Choroid plexus epithelial cell (primary cell): ENCODE results near the gene SLC10A4.

Source experiments
- DNase-seq: peaks from one replicate; pipeline ENCODE4 v3.0.0-alpha.2; 2010; ENCODE audit warnings: low read depth
- H3K4me3 ChIP-seq: 2 replicates; pipeline ENCODE4 v1.5.1; 2011; ENCODE audit warnings: low read depth, mild to moderate bottlenecking, control low read depth, low read length, moderate library complexity
- TF ChIP-seq, protein P1 (sequence below): conservative IDR thresholded peaks from 2 replicates; pipeline ENCODE4 v1.5.1; 2011; ENCODE audit warnings: low read depth, mild to moderate bottlenecking, control low read depth, inconsistent platforms, low read length, moderate library complexity

The SLC10A4 gene

GRCh38 chr4:48489683-48490011 is 6.5 kb downstream of the SLC10A4 start:
- no peak overlapping the region for H3K4me3 ChIP-seq
- TF ChIP-seq, protein P1, sequence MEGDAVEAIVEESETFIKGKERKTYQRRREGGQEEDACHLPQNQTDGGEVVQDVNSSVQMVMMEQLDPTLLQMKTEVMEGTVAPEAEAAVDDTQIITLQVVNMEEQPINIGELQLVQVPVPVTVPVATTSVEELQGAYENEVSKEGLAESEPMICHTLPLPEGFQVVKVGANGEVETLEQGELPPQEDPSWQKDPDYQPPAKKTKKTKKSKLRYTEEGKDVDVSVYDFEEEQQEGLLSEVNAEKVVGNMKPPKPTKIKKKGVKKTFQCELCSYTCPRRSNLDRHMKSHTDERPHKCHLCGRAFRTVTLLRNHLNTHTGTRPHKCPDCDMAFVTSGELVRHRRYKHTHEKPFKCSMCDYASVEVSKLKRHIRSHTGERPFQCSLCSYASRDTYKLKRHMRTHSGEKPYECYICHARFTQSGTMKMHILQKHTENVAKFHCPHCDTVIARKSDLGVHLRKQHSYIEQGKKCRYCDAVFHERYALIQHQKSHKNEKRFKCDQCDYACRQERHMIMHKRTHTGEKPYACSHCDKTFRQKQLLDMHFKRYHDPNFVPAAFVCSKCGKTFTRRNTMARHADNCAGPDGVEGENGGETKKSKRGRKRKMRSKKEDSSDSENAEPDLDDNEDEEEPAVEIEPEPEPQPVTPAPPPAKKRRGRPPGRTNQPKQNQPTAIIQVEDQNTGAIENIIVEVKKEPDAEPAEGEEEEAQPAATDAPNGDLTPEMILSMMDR: no peak
- no peak for DNase-seq

- no peak for DNase-seq
- H3K4me3 ChIP-seq: no peak within 1 kb of the TSS
- TF ChIP-seq, protein P1: no peak
Observed at GRCh38 chr4:48490012-48490679, 7.0 kb downstream of the SLC10A4 start, which contains the start of gene ZAR1. Gene ZAR1 (plus strand): TSS chr4:48490252. CDS start chr4:48490292, 40 bp downstream.

DNA sequence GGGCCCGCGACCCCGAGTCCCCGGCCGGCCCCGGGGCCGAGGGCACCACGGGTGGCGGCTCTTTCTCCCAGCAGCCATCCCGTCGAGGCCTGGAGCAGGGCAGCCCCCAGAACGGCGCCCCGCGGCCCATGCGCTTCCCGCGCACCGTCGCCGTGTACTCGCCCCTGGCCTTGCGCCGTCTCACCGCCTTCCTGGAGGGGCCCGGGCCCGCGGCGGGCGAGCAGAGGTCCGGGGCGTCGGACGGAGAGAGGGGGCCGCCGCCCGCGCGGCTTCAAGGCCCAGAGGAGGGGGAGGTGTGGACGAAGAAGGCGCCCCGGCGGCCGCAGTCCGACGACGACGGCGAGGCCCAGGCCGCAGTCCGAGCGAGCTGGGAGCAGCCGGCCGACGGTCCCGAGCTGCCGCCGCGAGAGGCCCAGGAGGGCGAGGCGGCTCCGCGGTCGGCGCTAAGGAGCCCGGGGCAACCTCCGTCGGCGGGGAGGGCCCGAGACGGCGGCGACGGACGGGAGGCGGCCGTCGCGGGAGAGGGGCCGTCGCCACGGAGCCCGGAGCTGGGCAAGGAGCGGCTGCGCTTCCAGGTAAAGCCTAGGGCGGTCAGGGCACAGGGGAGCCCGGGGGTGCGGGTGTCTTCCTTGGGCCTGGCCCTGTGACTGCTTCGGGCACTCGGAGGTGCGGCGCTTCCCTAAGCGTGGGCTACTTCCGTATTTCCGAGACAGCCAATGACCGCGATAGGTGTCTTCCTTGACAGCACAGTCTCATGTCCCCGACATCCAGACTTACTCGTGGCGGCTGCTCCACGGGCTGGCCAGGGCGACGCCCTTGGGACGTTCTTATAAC is 7.8 kb downstream of the SLC10A4 start:
- no peak overlapping the region for H3K4me3 ChIP-seq
- TF ChIP-seq, protein P1: no peak
- DNase-seq: no peak

DNA sequence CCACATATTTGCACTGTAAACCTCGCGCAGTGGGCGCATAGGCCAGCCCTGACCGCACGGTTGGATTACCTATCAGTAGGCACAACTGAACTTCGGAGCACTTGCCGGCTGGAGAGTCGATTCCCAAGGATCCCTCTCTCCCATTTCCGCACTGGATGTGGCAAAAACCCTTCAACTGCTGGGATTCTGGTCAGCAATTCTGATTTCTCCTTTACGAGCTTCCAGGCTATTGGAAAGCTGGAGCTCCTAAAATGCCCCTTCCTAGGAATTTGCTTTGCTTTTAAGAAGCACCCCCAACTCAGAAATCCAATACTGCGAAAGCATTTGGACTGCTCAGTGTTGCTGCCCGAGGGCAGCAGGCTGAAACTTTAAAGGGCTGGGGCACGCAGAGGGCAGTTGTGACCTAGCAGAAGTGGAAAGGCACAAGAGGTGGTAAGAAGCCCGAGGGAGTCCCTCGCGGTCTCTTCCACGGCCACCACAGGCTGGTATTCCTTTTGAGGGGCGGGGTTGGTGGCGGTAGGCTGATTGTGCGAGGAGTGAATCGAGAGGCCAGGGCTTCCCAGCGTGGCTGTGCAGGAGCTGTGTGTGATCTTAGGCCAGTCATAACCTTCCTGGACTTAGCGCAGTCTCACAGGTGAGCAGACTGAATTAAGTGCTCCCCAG is 8.5 kb downstream of the SLC10A4 start:
- TF ChIP-seq, protein P1: no peak
- DNase-seq: no peak
- H3K4me3 ChIP-seq: no peak overlapping the region

DNA sequence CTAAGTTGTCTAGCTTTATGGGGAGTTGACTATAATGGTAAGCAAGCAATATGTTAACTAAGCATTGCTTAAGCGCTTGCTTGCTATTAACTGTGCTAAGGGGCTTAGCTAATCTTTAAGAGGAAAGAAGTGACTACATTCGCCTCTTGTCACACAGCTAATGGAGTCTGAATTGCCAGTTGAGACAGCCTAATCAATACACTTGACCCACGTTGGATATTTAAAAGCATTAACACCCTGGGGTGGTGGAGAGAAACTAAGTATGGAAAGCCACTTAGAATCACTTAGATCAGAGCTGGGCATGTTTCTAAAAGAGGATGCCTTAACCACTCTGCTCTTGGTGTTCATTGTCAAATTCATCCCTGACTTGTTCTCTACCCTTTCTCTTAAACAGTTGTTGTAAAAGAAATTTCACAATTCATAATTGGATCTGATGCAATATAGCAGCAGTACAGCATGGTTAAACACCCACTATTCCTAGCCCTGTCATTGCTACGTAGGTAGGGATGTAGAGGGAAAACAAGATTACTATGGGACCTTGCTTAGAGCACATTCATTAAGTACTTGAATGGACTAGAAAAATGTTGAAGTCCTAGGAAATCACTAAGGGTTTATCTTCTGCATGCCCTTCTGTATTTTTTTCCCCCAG is 10.4 kb downstream of the SLC10A4 start:
- TF ChIP-seq, protein P1: no peak
- no peak for DNase-seq
- H3K4me3 ChIP-seq: no peak overlapping the region

GRCh38 chr4:48495941-48496340 is 12.8 kb downstream of the SLC10A4 start:
- no peak for DNase-seq
- no peak overlapping the region for H3K4me3 ChIP-seq
- TF ChIP-seq, protein P1: no peak
